Stomach (tissue), 9 donors: ENCODE data around the gene PPP3R1. TPM values are rescaled to one million over a fixed set of nuclear protein-coding genes. Genes with fewer than 3 reads are reported as not detected.

Experiments
- DNase-seq, 2 donors: peaks; one replicate each; pipeline versions ENCODE4 v3.0.0 to v3.0.0-alpha.2; 2013 to 2019
- H3K27ac ChIP-seq, 5 donors: fragments of 200-600 bp in 4 of 5; sonication (generic) in 4 of 5; one replicate each; pipeline ENCODE4 v1.5.1; 2013 to 2019; ENCODE audit warnings: mild to moderate bottlenecking in 1 of 5, moderate library complexity in 1 of 5
- H3K27me3 ChIP-seq, 3 donors: fragments of 200-600 bp; sonication (generic); one replicate each; pipeline ENCODE4 v1.5.1; 2017 to 2019; ENCODE audit warnings: mixed run types in 1 of 3
- H3K36me3 ChIP-seq, 4 donors: fragments of 200-600 bp; sonication (generic); 1 replicate in 3 of 4; 2 replicates in 1 of 4; pipeline ENCODE4 v1.5.1; 2016 to 2019
- H3K4me1 ChIP-seq, 4 donors: fragments of 200-600 bp; sonication (generic); one replicate each; pipeline ENCODE4 v1.5.1; 2016 to 2019
- H3K4me3 ChIP-seq, 4 donors: fragments of 200-600 bp; sonication (generic) in 3 of 4; one replicate each; pipeline ENCODE4 v1.5.1; 2016 to 2019; ENCODE audit warnings: mild to moderate bottlenecking in 1 of 4
- H3K9me3 ChIP-seq, 4 donors: fragments of 200-600 bp; sonication (generic); one replicate each; pipeline ENCODE4 v1.5.1; 2016 to 2019
- EP300 ChIP-seq: sonication (generic); formaldehyde crosslinking; IDR thresholded peaks from one replicate; pipeline ENCODE4 v1.6.1; 2017; ENCODE audit warnings: antibody characterized with exemption
- POLR2A ChIP-seq, 4 donors: fragments of 450-650 bp; IDR thresholded peaks; one replicate each; pipeline ENCODE4 v1.6.1; 2016; ENCODE audit warnings: antibody characterized with exemption in 4 of 4, control low read depth in 2 of 4, mild to moderate bottlenecking in 1 of 4, moderate library complexity in 1 of 4
- POLR2AphosphoS5 ChIP-seq, 3 donors: sonication (generic); formaldehyde crosslinking; IDR thresholded peaks; one replicate each; pipeline ENCODE4 v1.6.1; 2016; ENCODE audit warnings: antibody characterized with exemption in 3 of 3
- WGBS, 5 donors: extraction: QIAGEN DNeasy Blood & Tissue Kit in 3 of 5; methylation state at CpG; one replicate each; pipeline versions ENCODE4 v1.1.5 to v1.1.7; 2013 to 2018; 5-methylcytosine and 5-hydroxymethylcytosine counted together
- intact Hi-C: fragments of 100-400 bp; cut with DNase I; formaldehyde crosslinking; loops from one replicate; pipeline ENCODE4 v1.15.1; 2023; ENCODE audit warnings: low total_unique reads
- polyA plus RNA-seq, 3 donors: library from polyadenylated mRNA; stranded (reverse); fragments of 200-250 nt; gene quantifications; one replicate each; pipeline ENCODE4 v1.2.3, GENCODE V29; 2013
- total RNA-seq, 5 donors: library from RNA; depleted of rRNA; stranded (reverse); fragments of >200 nt; gene quantifications; one replicate each; pipeline versions ENCODE4 v1.1.0 to v1.2.3, GENCODE V29; 2014 to 2016
- TF ChIP-seq, protein P1 (sequence below), 7 experiments: fragments of 450-650 bp in 4 of 7; fragments of 200-600 bp in 3 of 7; sonication (generic) in 3 of 7; IDR thresholded peaks; one replicate each; pipeline ENCODE4 v1.5.1; 2016 to 2019; ENCODE audit warnings: antibody characterized with exemption in 7 of 7, control low read depth in 2 of 7, mild to moderate bottlenecking in 1 of 7
- donor health status: healthy with polysubstance abuse.
- donor health status: Bipolar disorder and iron deficiency.
- donor health status: healthy.

The PPP3R1 gene
- total and polyA plus RNA-seq, 8 donors: 1.2 to 65.7 (median 19.8) TPM

DNA sequence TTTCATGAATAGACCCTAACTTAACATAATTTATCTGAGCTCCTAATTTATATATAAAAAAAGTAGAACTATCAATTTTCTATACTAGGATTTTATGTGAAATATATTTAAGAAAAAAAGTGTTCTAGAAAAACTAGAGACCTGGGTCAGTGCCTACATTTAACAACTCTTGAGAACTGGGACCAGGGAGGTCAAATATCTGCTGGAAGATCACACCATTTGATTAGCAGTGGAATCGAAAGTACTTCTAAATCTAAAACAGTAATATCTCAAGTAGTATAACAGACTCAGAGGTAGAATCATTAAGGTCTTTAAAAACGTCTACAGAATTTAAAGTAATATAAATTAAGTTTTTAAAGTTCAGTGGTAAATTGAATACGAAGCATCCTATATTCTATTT lies 34.6 kb downstream of the PPP3R1 start:
- intact Hi-C loops: no loop called here
- WGBS, 5 donors: 14 to 38% (median 25%) methylated on average over 3 of the region's 3 CpGs
- no peak for DNase-seq
- Histone ChIP-seq H3K27me3 (no peaks in the 10 kb centered on the region), H3K4me3 (no peak overlapping the region), H3K4me1 (peaks cover 7 to 84% (median 55%) of the 10 kb centered on the region in 4 donors), H3K36me3 (peaks cover 0 to 11% (median 3%) of the 10 kb centered on the region in 4 donors), H3K9me3 (no peaks in the 10 kb centered on the region), H3K27ac (no peak overlapping the region)
- TF ChIP-seq POLR2A (IDR thresholded peaks at IDR 0.05) (no peak), POLR2AphosphoS5 (IDR thresholded peaks at IDR 0.05) (no peak), EP300 (no peak)
- TF ChIP-seq, protein P1, sequence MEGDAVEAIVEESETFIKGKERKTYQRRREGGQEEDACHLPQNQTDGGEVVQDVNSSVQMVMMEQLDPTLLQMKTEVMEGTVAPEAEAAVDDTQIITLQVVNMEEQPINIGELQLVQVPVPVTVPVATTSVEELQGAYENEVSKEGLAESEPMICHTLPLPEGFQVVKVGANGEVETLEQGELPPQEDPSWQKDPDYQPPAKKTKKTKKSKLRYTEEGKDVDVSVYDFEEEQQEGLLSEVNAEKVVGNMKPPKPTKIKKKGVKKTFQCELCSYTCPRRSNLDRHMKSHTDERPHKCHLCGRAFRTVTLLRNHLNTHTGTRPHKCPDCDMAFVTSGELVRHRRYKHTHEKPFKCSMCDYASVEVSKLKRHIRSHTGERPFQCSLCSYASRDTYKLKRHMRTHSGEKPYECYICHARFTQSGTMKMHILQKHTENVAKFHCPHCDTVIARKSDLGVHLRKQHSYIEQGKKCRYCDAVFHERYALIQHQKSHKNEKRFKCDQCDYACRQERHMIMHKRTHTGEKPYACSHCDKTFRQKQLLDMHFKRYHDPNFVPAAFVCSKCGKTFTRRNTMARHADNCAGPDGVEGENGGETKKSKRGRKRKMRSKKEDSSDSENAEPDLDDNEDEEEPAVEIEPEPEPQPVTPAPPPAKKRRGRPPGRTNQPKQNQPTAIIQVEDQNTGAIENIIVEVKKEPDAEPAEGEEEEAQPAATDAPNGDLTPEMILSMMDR (IDR thresholded peaks at IDR 0.05): no peak

DNA sequence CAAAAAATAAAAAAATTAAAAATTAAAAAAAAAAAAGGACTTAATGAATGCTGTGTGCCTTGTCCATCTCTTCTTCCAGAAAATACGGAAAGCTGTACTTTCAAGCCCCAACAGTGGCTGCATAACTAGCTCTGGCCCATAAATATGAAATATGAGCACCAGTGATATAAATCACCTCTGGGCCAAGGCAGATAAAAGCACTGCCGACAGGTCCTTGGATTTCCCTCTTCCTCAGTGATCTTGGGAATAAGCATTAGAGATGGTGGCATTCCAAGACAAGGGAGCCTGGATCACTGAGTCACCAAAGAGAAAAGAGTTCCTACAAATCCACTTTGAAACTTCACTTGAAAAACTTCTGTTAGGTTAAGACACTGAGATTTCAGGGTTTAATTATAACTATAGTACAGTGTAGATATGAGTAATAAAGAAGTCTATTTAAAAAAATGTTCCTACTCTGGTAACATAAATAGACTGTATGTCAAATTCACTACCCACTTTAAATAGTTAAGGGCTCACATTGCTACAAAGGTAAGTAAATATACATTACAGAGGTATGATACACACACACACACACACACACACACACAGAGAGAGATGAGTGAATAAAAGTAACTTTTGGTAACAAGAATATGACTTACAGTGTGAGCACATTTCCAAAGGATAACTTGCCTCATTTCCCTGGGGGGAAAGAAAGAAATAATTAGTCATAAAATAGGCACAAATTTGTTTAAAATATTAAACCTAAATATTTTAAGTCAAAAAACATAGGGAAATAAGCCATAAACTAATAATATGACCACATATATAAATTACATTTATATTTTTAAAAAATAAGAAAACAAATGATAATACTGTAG lies 35.6 kb downstream of the PPP3R1 start:
- H3K36me3 ChIP-seq: peaks cover 0 to 18% (median 7%) of the 10 kb centered on the region in 4 donors
- no peaks in the 10 kb centered on the region for H3K27me3 ChIP-seq
- H3K27ac ChIP-seq: no peak overlapping the region
- no peak for TF ChIP-seq EP300
- TF ChIP-seq, protein P1 (IDR thresholded peaks at IDR 0.05): no peak
- no peak for TF ChIP-seq POLR2A (IDR thresholded peaks at IDR 0.05)
- no peak for TF ChIP-seq POLR2AphosphoS5 (IDR thresholded peaks at IDR 0.05)
- DNase-seq: no peak
- WGBS, 5 donors: 49 to 60% (median 55%) methylated on average over 2 of the region's 2 CpGs
- intact Hi-C loops: no loop called here
- H3K9me3 ChIP-seq: no peaks in the 10 kb centered on the region
- H3K4me1 ChIP-seq: peaks cover 0 to 78% (median 48%) of the 10 kb centered on the region in 4 donors
- no peak overlapping the region for H3K4me3 ChIP-seq

DNA sequence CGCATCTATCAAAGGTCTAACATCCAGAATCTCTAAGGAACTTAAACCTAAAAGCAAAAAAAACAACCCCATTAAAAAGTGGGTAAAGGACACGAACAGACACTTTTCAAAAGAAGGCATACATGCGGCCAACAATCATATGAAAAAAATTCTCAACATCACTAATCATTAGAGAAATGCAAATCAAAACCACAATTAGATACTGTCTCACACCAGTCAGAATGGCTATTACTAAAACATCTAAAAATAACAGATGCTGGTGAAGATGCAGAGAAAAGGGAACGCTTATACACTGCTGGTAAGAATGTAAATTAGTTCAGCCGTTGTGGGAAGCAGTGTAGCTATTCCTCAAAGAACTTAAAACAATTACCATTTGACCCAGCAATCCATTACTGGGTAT lies 38.0 kb downstream of the PPP3R1 start:
- DNase-seq: no peak
- intact Hi-C loops: no loop called here
- WGBS, 5 donors: 80 to 88% (median 83%) methylated on average over 5 of the region's 5 CpGs

DNA sequence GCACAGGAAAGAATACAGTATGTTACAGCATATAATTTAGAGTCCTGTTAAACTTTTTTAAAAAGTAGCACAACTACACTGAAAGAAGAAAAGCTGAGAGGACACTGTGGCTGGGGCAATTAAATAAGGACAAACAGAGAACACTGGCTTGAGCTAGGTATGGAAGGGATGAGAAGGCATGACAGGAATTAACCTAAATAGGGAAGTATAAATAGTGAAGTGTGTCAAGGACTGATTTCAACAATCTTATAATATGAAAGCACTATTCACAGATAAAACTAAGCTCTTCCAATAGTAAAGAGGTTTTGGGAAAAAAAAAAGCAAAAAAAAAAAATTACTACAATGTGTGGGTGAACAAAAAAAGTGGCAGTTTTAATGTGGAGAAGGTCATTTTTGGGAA lies 45.5 kb downstream of the PPP3R1 start:
- Histone ChIP-seq H3K27ac (no peak overlapping the region), H3K27me3 (no peaks in the 10 kb centered on the region), H3K9me3 (no peaks in the 10 kb centered on the region), H3K36me3 (peaks cover 0 to 7% (median 5%) of the 10 kb centered on the region in 4 donors), H3K4me1 (peaks cover 12 to 59% (median 36%) of the 10 kb centered on the region in 4 donors), H3K4me3 (no peak overlapping the region)
- intact Hi-C loops: no loop called here
- TF ChIP-seq, protein P1 (IDR thresholded peaks at IDR 0.05): no peak
- TF ChIP-seq POLR2AphosphoS5 (IDR thresholded peaks at IDR 0.05): no peak
- no peak for TF ChIP-seq EP300
- no peak for TF ChIP-seq POLR2A (IDR thresholded peaks at IDR 0.05)
- no peak for DNase-seq

More for the DNA sequence above, 38.0 kb downstream of the PPP3R1 start:
- no peak overlapping the region for H3K4me3 ChIP-seq
- H3K27me3 ChIP-seq: no peaks in the 10 kb centered on the region
- H3K27ac ChIP-seq: no peak overlapping the region
- no peaks in the 10 kb centered on the region for H3K9me3 ChIP-seq
- peaks cover 0 to 73% (median 42%) of the 10 kb centered on the region in 4 donors for H3K4me1 ChIP-seq
- peaks cover 0 to 24% (median 9%) of the 10 kb centered on the region in 4 donors for H3K36me3 ChIP-seq
- TF ChIP-seq, protein P1 (IDR thresholded peaks at IDR 0.05): no peak
- no peak for TF ChIP-seq EP300
- no peak for TF ChIP-seq POLR2A (IDR thresholded peaks at IDR 0.05)
- no peak for TF ChIP-seq POLR2AphosphoS5 (IDR thresholded peaks at IDR 0.05)
